IPS-20b (cell line): Measurements from ENCODE around the gene BEND7.

Experiments used
- H3K27ac ChIP-seq: one replicate; pipeline ENCODE4 v1.5.1; 2013; ENCODE audit warnings: low read length
- H3K27me3 ChIP-seq: 2 replicates; pipeline ENCODE4 v1.6.1; 2013; ENCODE audit warnings: mild to moderate bottlenecking, low read length, inconsistent platforms; ENCODE audit not compliant: insufficient read depth
- H3K36me3 ChIP-seq: 2 replicates; pipeline ENCODE4 v1.6.1; 2013; ENCODE audit warnings: low read depth, mild to moderate bottlenecking, inconsistent platforms, low read length, moderate library complexity; ENCODE audit not compliant: insufficient read depth
- H3K4me1 ChIP-seq: 2 replicates; pipeline ENCODE4 v1.6.1; 2013; ENCODE audit warnings: mild to moderate bottlenecking, control low read depth, inconsistent platforms, low read length, moderate library complexity; ENCODE audit not compliant: insufficient read depth
- H3K4me3 ChIP-seq: 2 replicates; pipeline ENCODE4 v1.5.1; 2013; ENCODE audit warnings: mild to moderate bottlenecking, low read length, inconsistent platforms
- H3K9ac ChIP-seq: 2 replicates; pipeline ENCODE4 v1.6.1; 2013; ENCODE audit warnings: low read depth, mild to moderate bottlenecking, inconsistent platforms, low read length, moderate library complexity
- H3K9me3 ChIP-seq: 2 replicates; pipeline ENCODE4 v1.6.1; 2013; ENCODE audit warnings: mild to moderate bottlenecking, low read depth, low read length, inconsistent platforms; ENCODE audit not compliant: insufficient read depth

BEND7 gene

GRCh38 chr10:13517675-13518074 lies 11.1 kb downstream of the BEND7 start:
- no peaks in the 10 kb centered on the region for H3K4me1 ChIP-seq
- H3K4me3 ChIP-seq: no peak overlapping the region
- H3K27ac ChIP-seq: no peak overlapping the region
- no peak overlapping the region for H3K9ac ChIP-seq
- H3K27me3 ChIP-seq: no peaks in the 10 kb centered on the region
- H3K36me3 ChIP-seq: no peaks in the 10 kb centered on the region
- no peaks in the 10 kb centered on the region for H3K9me3 ChIP-seq

GRCh38 chr10:13516176-13516575 lies 12.6 kb downstream of the BEND7 start:
- Histone ChIP-seq H3K36me3 (no peaks in the 10 kb centered on the region), H3K4me3 (no peak overlapping the region), H3K9me3 (no peaks in the 10 kb centered on the region), H3K27ac (no peak overlapping the region), H3K9ac (no peak overlapping the region), H3K27me3 (no peaks in the 10 kb centered on the region), H3K4me1 (no peaks in the 10 kb centered on the region)

GRCh38 chr10:13515467-13515866 lies 13.3 kb downstream of the BEND7 start:
- Histone ChIP-seq H3K9ac (no peak overlapping the region), H3K4me3 (no peak overlapping the region), H3K9me3 (no peaks in the 10 kb centered on the region), H3K27me3 (no peaks in the 10 kb centered on the region), H3K36me3 (no peaks in the 10 kb centered on the region), H3K4me1 (no peaks in the 10 kb centered on the region), H3K27ac (no peak overlapping the region)

- Histone ChIP-seq H3K9me3 (no peaks in the 10 kb centered on the region), H3K36me3 (no peaks in the 10 kb centered on the region), H3K27ac (no peak overlapping the region), H3K4me3 (no peak overlapping the region), H3K9ac (no peak overlapping the region), H3K27me3 (no peaks in the 10 kb centered on the region), H3K4me1 (no peaks in the 10 kb centered on the region)
Measured at GRCh38 chr10:13514296-13514695, 14.5 kb downstream of the BEND7 start.

- no peaks in the 10 kb centered on the region for H3K27me3 ChIP-seq
- no peak overlapping the region for H3K9ac ChIP-seq
- no peaks in the 10 kb centered on the region for H3K36me3 ChIP-seq
Measured at GRCh38 chr10:13512564-13512963, 16.2 kb downstream of the BEND7 start.

GRCh38 chr10:13511409-13511808 lies 17.4 kb downstream of the BEND7 start:
- H3K9me3 ChIP-seq: no peaks in the 10 kb centered on the region
- no peaks in the 10 kb centered on the region for H3K27me3 ChIP-seq
- H3K4me1 ChIP-seq: no peaks in the 10 kb centered on the region
- H3K27ac ChIP-seq: no peak overlapping the region
- no peaks in the 10 kb centered on the region for H3K36me3 ChIP-seq
- no peak overlapping the region for H3K9ac ChIP-seq
- no peak overlapping the region for H3K4me3 ChIP-seq

More at GRCh38 chr10:13512564-13512963, 16.2 kb downstream of the BEND7 start:
- Histone ChIP-seq H3K27ac (no peak overlapping the region), H3K4me3 (no peak overlapping the region), H3K4me1 (no peaks in the 10 kb centered on the region), H3K9me3 (no peaks in the 10 kb centered on the region)

GRCh38 chr10:13505052-13505680 lies 23.6 kb downstream of the BEND7 start:
- Histone ChIP-seq H3K27ac (no peak overlapping the region), H3K9ac (no peak overlapping the region), H3K27me3 (no peaks in the 10 kb centered on the region)

GRCh38 chr10:13503745-13504463 lies 24.9 kb downstream of the BEND7 start:
- no peak overlapping the region for H3K27ac ChIP-seq
- no peak overlapping the region for H3K9ac ChIP-seq
- H3K9me3 ChIP-seq: no peaks in the 10 kb centered on the region
- H3K36me3 ChIP-seq: no peaks in the 10 kb centered on the region
- H3K4me3 ChIP-seq: no peak overlapping the region
- no peaks in the 10 kb centered on the region for H3K4me1 ChIP-seq
- H3K27me3 ChIP-seq: no peaks in the 10 kb centered on the region

More at GRCh38 chr10:13505052-13505680, 23.6 kb downstream of the BEND7 start:
- H3K4me1 ChIP-seq: no peaks in the 10 kb centered on the region
- no peaks in the 10 kb centered on the region for H3K9me3 ChIP-seq
- H3K36me3 ChIP-seq: no peaks in the 10 kb centered on the region
- no peak overlapping the region for H3K4me3 ChIP-seq

GRCh38 chr10:13502380-13502779 lies 26.4 kb downstream of the BEND7 start:
- Histone ChIP-seq H3K27me3 (no peaks in the 10 kb centered on the region), H3K36me3 (no peaks in the 10 kb centered on the region), H3K4me1 (no peaks in the 10 kb centered on the region), H3K4me3 (no peak overlapping the region), H3K9ac (no peak overlapping the region), H3K9me3 (no peaks in the 10 kb centered on the region), H3K27ac (no peak overlapping the region)

GRCh38 chr10:13500201-13500600 lies 28.6 kb downstream of the BEND7 start:
- H3K36me3 ChIP-seq: no peaks in the 10 kb centered on the region
- H3K27ac ChIP-seq: no peak overlapping the region
- no peaks in the 10 kb centered on the region; the same call in 1 of the 2 replicates for H3K4me1 ChIP-seq
- no peak overlapping the region for H3K4me3 ChIP-seq
- H3K27me3 ChIP-seq: no peaks in the 10 kb centered on the region
- no peaks in the 10 kb centered on the region for H3K9me3 ChIP-seq
- no peak overlapping the region for H3K9ac ChIP-seq

GRCh38 chr10:13499150-13499549 lies 29.7 kb downstream of the BEND7 start:
- H3K4me1 ChIP-seq: no peaks in the 10 kb centered on the region; the same call in 1 of the 2 replicates
- no peaks in the 10 kb centered on the region for H3K36me3 ChIP-seq
- no peaks in the 10 kb centered on the region for H3K9me3 ChIP-seq
- no peak overlapping the region for H3K4me3 ChIP-seq
- H3K27me3 ChIP-seq: no peaks in the 10 kb centered on the region
- H3K9ac ChIP-seq: no peak overlapping the region
- no peak overlapping the region for H3K27ac ChIP-seq

- no peak overlapping the region for H3K4me3 ChIP-seq
- no peaks in the 10 kb centered on the region for H3K9me3 ChIP-seq
- no peak overlapping the region for H3K27ac ChIP-seq
- H3K4me1 ChIP-seq: no peaks in the 10 kb centered on the region; the same call in 1 of the 2 replicates
- H3K27me3 ChIP-seq: no peaks in the 10 kb centered on the region
- H3K36me3 ChIP-seq: no peaks in the 10 kb centered on the region
- no peak overlapping the region for H3K9ac ChIP-seq
Measured at GRCh38 chr10:13496931-13497330, 31.9 kb downstream of the BEND7 start.
